HG03103 (cell line): Measurements from ENCODE around the gene GABARAPL1.

Source experiments
- ATAC-seq: cut with Tn5 transposase; IDR thresholded peaks from one replicate; pipeline ENCODE4 v1.9.1; 2021; ENCODE audit warnings: low read depth; ENCODE audit not compliant: unreplicated experiment

Gene GABARAPL1

GRCh38 chr12:10226731-10227130 is 14.1 kb downstream of the GABARAPL1 start:
- no peak for ATAC-seq

GRCh38 chr12:10227648-10228047 is 15.0 kb downstream of the GABARAPL1 start:
- ATAC-seq = no peak

- no peak for ATAC-seq
Observed at GRCh38 chr12:10234562-10234961, 21.9 kb downstream of the GABARAPL1 start.

- ATAC-seq = no peak
Observed at GRCh38 chr12:10235761-10236631, 23.3 kb downstream of the GABARAPL1 start.

GRCh38 chr12:10236720-10237119 is 24.0 kb downstream of the GABARAPL1 start:
- no peak for ATAC-seq

- no peak for ATAC-seq
Observed at GRCh38 chr12:10238526-10238925, 25.8 kb downstream of the GABARAPL1 start.

- ATAC-seq = no peak
Observed at GRCh38 chr12:10241290-10241689, 28.6 kb downstream of the GABARAPL1 start.

GRCh38 chr12:10241727-10242126 is 29.1 kb downstream of the GABARAPL1 start:
- ATAC-seq = no peak

GRCh38 chr12:10242539-10242938 is 29.9 kb downstream of the GABARAPL1 start:
- no peak for ATAC-seq

GRCh38 chr12:10243818-10244520 is 31.3 kb downstream of the GABARAPL1 start:
- peak; percentile 91 for ATAC-seq

GRCh38 chr12:10247436-10248058 is 34.9 kb downstream of the GABARAPL1 start:
- ATAC-seq = no peak

- ATAC-seq = no peak
Observed at GRCh38 chr12:10249690-10250455, 37.2 kb downstream of the GABARAPL1 start.

- no peak for ATAC-seq
Observed at GRCh38 chr12:10251669-10252068, 39.0 kb downstream of the GABARAPL1 start.

GRCh38 chr12:10252201-10252600 is 39.5 kb downstream of the GABARAPL1 start:
- no peak for ATAC-seq

GRCh38 chr12:10256064-10256463 is 43.4 kb downstream of the GABARAPL1 start:
- no peak for ATAC-seq

GRCh38 chr12:10260927-10261326 is 48.2 kb downstream of the GABARAPL1 start:
- ATAC-seq = no peak

GRCh38 chr12:10268037-10268436 is 55.4 kb downstream of the GABARAPL1 start:
- no peak for ATAC-seq

- ATAC-seq = no peak
Observed at GRCh38 chr12:10272467-10272866, 59.8 kb downstream of the GABARAPL1 start.
